Sigmoid colon (tissue), 4 donors: Measurements from ENCODE around the gene FSTL4.

Source experiments
- EP300 ChIP-seq, 4 donors: sonication (generic); formaldehyde crosslinking; IDR thresholded peaks; one replicate each; pipeline ENCODE4 v1.6.1; 2017; ENCODE audit warnings: antibody characterized with exemption in 4 of 4
- POLR2A ChIP-seq, 2 donors: fragments of 450-650 bp; IDR thresholded peaks; one replicate each; pipeline ENCODE4 v1.6.1; 2016; ENCODE audit warnings: antibody characterized with exemption in 2 of 2, mild to moderate bottlenecking in 2 of 2, moderate library complexity in 2 of 2
- TF ChIP-seq, protein P1 (sequence below), 4 experiments: fragments of 450-650 bp in 3 of 4; fragments of 200-600 bp in 1 of 4; IDR thresholded peaks; one replicate each; pipeline ENCODE4 v1.5.1; 2016 to 2019; ENCODE audit warnings: antibody characterized with exemption in 4 of 4, mild to moderate bottlenecking in 3 of 4, moderate library complexity in 2 of 4

GRCh38 chr5:133415906-133416305 is 196.4 kb downstream of the FSTL4 start:
- TF ChIP-seq EP300 (IDR thresholded peaks at IDR 0.05) = no peak
- TF ChIP-seq, protein P1, sequence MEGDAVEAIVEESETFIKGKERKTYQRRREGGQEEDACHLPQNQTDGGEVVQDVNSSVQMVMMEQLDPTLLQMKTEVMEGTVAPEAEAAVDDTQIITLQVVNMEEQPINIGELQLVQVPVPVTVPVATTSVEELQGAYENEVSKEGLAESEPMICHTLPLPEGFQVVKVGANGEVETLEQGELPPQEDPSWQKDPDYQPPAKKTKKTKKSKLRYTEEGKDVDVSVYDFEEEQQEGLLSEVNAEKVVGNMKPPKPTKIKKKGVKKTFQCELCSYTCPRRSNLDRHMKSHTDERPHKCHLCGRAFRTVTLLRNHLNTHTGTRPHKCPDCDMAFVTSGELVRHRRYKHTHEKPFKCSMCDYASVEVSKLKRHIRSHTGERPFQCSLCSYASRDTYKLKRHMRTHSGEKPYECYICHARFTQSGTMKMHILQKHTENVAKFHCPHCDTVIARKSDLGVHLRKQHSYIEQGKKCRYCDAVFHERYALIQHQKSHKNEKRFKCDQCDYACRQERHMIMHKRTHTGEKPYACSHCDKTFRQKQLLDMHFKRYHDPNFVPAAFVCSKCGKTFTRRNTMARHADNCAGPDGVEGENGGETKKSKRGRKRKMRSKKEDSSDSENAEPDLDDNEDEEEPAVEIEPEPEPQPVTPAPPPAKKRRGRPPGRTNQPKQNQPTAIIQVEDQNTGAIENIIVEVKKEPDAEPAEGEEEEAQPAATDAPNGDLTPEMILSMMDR (IDR thresholded peaks at IDR 0.05) = no peak
- no peak for TF ChIP-seq POLR2A (IDR thresholded peaks at IDR 0.05)
